T-helper 22 cell (primary cell): ENCODE data around the gene STX8.

ENCODE experiments used
- DNase-seq: peaks from one replicate; pipeline ENCODE4 v3.0.0-alpha.2; 2020; ENCODE audit warnings: low read depth

STX8 gene

GRCh38 chr17:9436630-9437029 is 139.0 kb downstream of the STX8 start:
- DNase-seq: no peak

- DNase-seq: no peak
Measured at GRCh38 chr17:9435165-9435564, 140.5 kb downstream of the STX8 start.

GRCh38 chr17:9434642-9435057 is 141.0 kb downstream of the STX8 start:
- DNase-seq: no peak

GRCh38 chr17:9432934-9433421 is 142.6 kb downstream of the STX8 start:
- DNase-seq: no peak

- no peak for DNase-seq
Measured at GRCh38 chr17:9432134-9432885, 143.3 kb downstream of the STX8 start.

- no peak for DNase-seq
Measured at GRCh38 chr17:9431620-9432019, 144.0 kb downstream of the STX8 start.

GRCh38 chr17:9427465-9428315 is 147.9 kb downstream of the STX8 start:
- DNase-seq: no peak

GRCh38 chr17:9424071-9424640 is 151.5 kb downstream of the STX8 start:
- no peak for DNase-seq

GRCh38 chr17:9421525-9421924 is 154.1 kb downstream of the STX8 start:
- no peak for DNase-seq

- no peak for DNase-seq
Measured at GRCh38 chr17:9419932-9420453, 155.6 kb downstream of the STX8 start.

GRCh38 chr17:9414471-9414870 is 161.1 kb downstream of the STX8 start:
- DNase-seq: no peak

- DNase-seq: no peak
Measured at GRCh38 chr17:9410737-9411136, 164.9 kb downstream of the STX8 start.

- DNase-seq: no peak
Measured at GRCh38 chr17:9410301-9410700, 165.3 kb downstream of the STX8 start.

GRCh38 chr17:9409878-9410277 is 165.7 kb downstream of the STX8 start:
- DNase-seq: no peak

- no peak for DNase-seq
Measured at GRCh38 chr17:9408868-9409829, 166.5 kb downstream of the STX8 start.

- DNase-seq: no peak
Measured at GRCh38 chr17:9408381-9408780, 167.2 kb downstream of the STX8 start.

GRCh38 chr17:9406046-9406606 is 169.5 kb downstream of the STX8 start:
- no peak for DNase-seq

- DNase-seq: no peak
Measured at GRCh38 chr17:9403257-9403656, 172.4 kb downstream of the STX8 start.

- no peak for DNase-seq
Measured at GRCh38 chr17:9402590-9403199, 172.9 kb downstream of the STX8 start.

- DNase-seq: no peak
Measured at GRCh38 chr17:9401434-9401833, 174.2 kb downstream of the STX8 start.

GRCh38 chr17:9389111-9389527 is 186.5 kb downstream of the STX8 start:
- DNase-seq: no peak
